ENCODE measurements around the gene PLCH1. TPM values are rescaled to one million over a fixed set of nuclear protein-coding genes. Genes with fewer than 3 reads are reported as not detected.
A peak's percentile ranks its signal among the peaks of the same experiment; 100 is the strongest.
"Not testable (repeated sequence)": the region's sequence is repeated elsewhere in the genome, so short reads cannot be mapped to it uniquely, and the experiment has no call there.

Gene PLCH1
- total and polyA plus RNA-seq, 9 donors: 0.39 to 1.2 (median 0.53) TPM

DNA sequence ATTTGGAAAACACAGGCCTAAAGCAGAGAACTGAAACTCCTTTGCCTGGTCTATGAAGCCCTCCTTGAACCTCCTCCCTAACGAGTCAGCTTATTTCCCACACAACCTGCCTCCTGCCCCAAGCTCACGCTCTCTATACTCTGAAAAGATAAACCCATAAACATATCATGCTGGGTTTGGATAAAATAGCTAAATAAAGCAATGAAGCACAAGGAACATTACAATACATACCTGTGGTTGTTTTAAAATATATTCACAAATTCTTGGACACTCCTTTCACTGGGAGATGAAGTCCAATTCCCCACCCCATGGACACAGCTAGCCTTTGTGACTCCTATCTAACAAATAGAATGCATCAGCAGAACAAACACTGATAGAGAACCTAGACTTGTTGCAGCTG lies 98.2 kb downstream of the PLCH1 start:
- DNase-seq: no peak
- Histone ChIP-seq H3K9me3 (replicated peaks; ENCODE audit: control insufficient read depth, low read depth, low read length) (no peaks in the 10 kb centered on the region), H3K27ac (ENCODE audit: low read length) (no peak overlapping the region), H3K27me3 (ENCODE audit: control insufficient read depth, insufficient read depth, low read length) (no peaks in the 10 kb centered on the region), H3K36me3 (ENCODE audit: control insufficient read depth, insufficient read depth, low read length) (no peaks in the 10 kb centered on the region), H3K4me1 (ENCODE audit: control insufficient read depth, insufficient read depth, low read length) (no peaks in the 10 kb centered on the region), H3K4me3 (ENCODE audit: low read length) (no peak overlapping the region)
- WGBS (ENCODE audit: insufficient coverage): no CpG with 5 or more reads among the region's 2 CpGs

DNA sequence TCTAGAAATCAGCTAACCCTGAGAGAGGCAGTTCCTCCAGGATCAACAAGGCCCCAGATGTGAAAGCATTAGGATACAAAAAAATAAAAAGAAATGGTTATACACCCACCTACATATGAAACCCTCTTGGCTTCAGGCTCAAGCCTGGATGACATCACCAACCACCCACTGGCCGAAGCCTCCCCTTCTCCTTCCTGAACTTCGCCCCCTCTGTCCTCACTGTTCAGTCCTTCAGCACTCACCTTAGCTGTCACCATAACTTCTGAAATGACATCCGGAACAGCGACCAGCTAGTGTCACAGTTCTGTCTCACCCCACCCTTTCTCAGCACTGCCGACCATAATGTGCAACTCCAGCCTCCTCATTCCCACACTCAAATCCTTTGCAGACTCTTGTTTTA lies 98.7 kb downstream of the PLCH1 start:
- WGBS (ENCODE audit: insufficient coverage): 76% methylated on average over 4 of the region's 5 CpGs
- Histone ChIP-seq H3K4me3 (ENCODE audit: low read length) (no peak overlapping the region), H3K27ac (ENCODE audit: low read length) (no peak overlapping the region), H3K36me3 (ENCODE audit: control insufficient read depth, insufficient read depth, low read length) (no peaks in the 10 kb centered on the region), H3K4me1 (ENCODE audit: control insufficient read depth, insufficient read depth, low read length) (no peaks in the 10 kb centered on the region), H3K27me3 (ENCODE audit: control insufficient read depth, insufficient read depth, low read length) (no peaks in the 10 kb centered on the region), H3K9me3 (replicated peaks; ENCODE audit: control insufficient read depth, low read depth, low read length) (no peaks in the 10 kb centered on the region)
- DNase-seq: no peak

DNA sequence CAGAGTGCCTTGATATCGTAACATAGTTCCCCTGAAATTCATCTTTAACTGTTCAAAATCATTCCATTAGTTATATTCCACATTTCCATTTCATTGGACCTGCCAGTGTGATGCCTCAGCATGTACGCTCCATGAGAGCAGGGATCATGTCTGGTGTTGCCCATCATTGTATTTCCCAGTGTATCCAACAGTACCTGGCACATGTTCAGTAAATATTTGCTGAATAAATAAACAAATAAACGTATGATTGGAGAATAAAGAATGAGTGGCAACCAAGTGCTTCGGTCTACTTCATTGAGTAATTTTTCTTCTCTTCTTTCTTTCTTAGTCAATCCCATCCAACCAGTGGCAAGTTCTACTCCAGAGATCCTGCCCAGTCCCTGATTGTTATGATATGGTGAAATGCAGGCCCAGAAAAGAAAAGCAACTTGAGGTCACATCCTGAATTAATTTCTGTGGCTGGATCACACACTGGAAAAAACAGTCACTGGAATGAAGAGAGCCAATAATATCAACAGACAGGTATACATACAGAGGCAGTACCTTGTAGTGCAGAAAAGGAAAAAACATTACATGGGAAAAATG lies 101.2 kb downstream of the PLCH1 start:
- no peak for DNase-seq
- no CpG with 5 or more reads among the region's 4 CpGs for WGBS (ENCODE audit: insufficient coverage)
- H3K27ac ChIP-seq (ENCODE audit: low read length): no peak overlapping the region
- no peaks in the 10 kb centered on the region for H3K27me3 ChIP-seq (ENCODE audit: control insufficient read depth, insufficient read depth, low read length)
- no peaks in the 10 kb centered on the region for H3K9me3 ChIP-seq (replicated peaks; ENCODE audit: control insufficient read depth, low read depth, low read length)
- no peak overlapping the region for H3K4me3 ChIP-seq (ENCODE audit: low read length)
- no peaks in the 10 kb centered on the region for H3K36me3 ChIP-seq (ENCODE audit: control insufficient read depth, insufficient read depth, low read length)
- no peaks in the 10 kb centered on the region for H3K4me1 ChIP-seq (ENCODE audit: control insufficient read depth, insufficient read depth, low read length)

DNA sequence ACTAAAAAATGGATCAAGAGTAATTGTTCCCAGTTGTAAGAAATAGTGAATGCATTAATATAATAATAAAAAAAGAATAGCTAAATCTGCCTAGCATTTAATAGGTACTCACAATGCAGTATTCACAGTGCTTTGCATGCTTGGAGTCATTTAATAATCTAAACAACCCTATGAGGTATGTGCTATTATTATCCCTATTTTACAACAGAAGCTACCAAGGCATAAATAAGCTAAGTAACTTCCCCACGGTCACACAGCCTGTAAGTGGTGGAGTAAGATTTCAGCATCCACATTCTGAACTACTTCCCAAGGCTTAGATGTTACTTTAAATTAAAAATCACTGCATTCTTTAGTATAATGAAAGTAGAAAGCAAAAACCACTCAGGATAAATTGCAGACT lies 102.9 kb downstream of the PLCH1 start:
- no peaks in the 10 kb centered on the region for H3K9me3 ChIP-seq (replicated peaks; ENCODE audit: control insufficient read depth, low read depth, low read length)
- WGBS (ENCODE audit: insufficient coverage): no CpG with 5 or more reads among the region's 1 CpG

DNA sequence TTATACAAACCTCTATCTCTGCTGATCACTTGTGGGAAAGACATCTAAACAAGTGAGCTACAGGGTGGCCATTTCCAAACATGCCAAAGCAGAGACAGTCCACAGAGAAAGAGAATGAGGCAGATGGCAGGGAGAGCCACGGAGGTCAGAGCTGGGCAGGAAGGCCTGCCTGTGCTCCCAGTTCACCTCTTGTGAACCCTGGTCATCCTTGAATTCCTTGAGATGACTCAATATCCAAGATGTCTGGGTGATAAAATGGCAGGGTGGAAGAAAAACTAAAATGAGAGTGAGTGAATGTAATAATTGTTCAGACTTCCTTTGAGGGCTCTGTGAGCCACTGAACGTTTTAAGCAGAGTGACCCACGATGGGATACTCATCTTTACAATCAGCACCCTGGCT lies 104.8 kb downstream of the PLCH1 start:
- no peak for DNase-seq
- H3K27ac ChIP-seq (ENCODE audit: low read length): no peak overlapping the region
- H3K27me3 ChIP-seq (ENCODE audit: control insufficient read depth, insufficient read depth, low read length): no peaks in the 10 kb centered on the region
- H3K9me3 ChIP-seq (replicated peaks; ENCODE audit: control insufficient read depth, low read depth, low read length): no peaks in the 10 kb centered on the region
- H3K4me1 ChIP-seq (ENCODE audit: control insufficient read depth, insufficient read depth, low read length): no peaks in the 10 kb centered on the region
- no peak overlapping the region for H3K4me3 ChIP-seq (ENCODE audit: low read length)
- no peaks in the 10 kb centered on the region for H3K36me3 ChIP-seq (ENCODE audit: control insufficient read depth, insufficient read depth, low read length)
- 72% methylated on average over 3 of the region's 3 CpGs for WGBS (ENCODE audit: insufficient coverage)

More for the DNA sequence above, 102.9 kb downstream of the PLCH1 start:
- no peak overlapping the region for H3K27ac ChIP-seq (ENCODE audit: low read length)
- H3K4me1 ChIP-seq (ENCODE audit: control insufficient read depth, insufficient read depth, low read length): no peaks in the 10 kb centered on the region
- no peak overlapping the region for H3K4me3 ChIP-seq (ENCODE audit: low read length)
- no peaks in the 10 kb centered on the region for H3K36me3 ChIP-seq (ENCODE audit: control insufficient read depth, insufficient read depth, low read length)
- H3K27me3 ChIP-seq (ENCODE audit: control insufficient read depth, insufficient read depth, low read length): no peaks in the 10 kb centered on the region
- no peak for DNase-seq

DNA sequence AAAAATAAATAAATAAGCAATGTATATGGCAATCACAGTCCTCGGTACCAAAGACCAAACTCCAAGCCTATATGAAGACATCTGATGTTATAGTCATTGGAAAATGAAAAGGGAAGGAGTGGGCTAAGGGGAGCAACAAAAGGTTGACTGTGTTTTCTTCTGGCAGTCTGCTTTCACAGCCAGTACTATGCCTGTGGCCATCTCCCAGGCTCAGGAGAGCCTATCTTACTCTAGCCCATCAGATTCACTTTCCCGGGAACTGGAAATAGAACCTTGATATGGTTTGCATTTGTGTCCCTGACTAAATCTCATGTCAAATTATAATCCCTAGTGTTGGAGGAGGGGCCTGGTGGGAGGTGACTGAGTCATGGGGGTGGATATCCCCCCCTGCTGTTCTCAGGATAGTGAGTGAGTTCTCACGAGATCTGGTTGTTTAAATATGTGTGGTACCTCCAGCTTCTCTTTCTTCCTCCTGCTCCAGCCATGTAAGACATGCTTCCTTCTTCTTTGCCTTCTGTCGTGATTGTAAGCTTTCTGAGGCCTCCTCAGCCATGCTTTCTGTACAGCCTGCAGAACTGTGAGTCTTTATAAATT lies 105.3 kb downstream of the PLCH1 start:
- Histone ChIP-seq H3K27me3 (ENCODE audit: control insufficient read depth, insufficient read depth, low read length) (no peaks in the 10 kb centered on the region), H3K4me3 (ENCODE audit: low read length) (no peak overlapping the region), H3K9me3 (replicated peaks; ENCODE audit: control insufficient read depth, low read depth, low read length) (no peaks in the 10 kb centered on the region), H3K27ac (ENCODE audit: low read length) (no peak overlapping the region), H3K36me3 (ENCODE audit: control insufficient read depth, insufficient read depth, low read length) (no peaks in the 10 kb centered on the region), H3K4me1 (ENCODE audit: control insufficient read depth, insufficient read depth, low read length) (no peaks in the 10 kb centered on the region)
- no peak for DNase-seq
- 40% methylated on average over 1 of the region's 4 CpGs for WGBS (ENCODE audit: insufficient coverage)

DNA sequence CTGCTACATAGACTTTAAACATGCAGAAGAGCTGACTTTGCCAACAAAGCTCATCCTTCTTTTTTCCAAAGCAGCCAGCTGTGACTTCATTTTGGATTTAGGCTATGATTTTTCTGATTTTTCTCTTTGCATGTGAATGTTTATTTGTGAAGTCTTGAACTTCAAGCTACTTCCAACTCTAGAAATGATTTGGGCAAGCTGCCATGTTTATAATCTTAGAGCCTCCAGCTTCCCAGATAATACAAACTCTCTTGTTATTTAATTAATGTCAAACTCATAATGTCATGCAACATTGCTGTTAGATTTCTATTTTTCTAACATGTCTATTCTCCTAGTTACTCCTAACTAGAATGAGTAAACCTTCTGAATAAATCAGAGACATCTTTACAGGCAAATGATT lies 106.4 kb downstream of the PLCH1 start:
- not testable (repeated sequence) for H3K36me3 ChIP-seq (ENCODE audit: control insufficient read depth, insufficient read depth, low read length); H3K4me3 ChIP-seq (ENCODE audit: low read length); H3K9me3 ChIP-seq (replicated peaks; ENCODE audit: control insufficient read depth, low read depth, low read length); H3K4me1 ChIP-seq (ENCODE audit: control insufficient read depth, insufficient read depth, low read length); H3K27ac ChIP-seq (ENCODE audit: low read length); H3K27me3 ChIP-seq (ENCODE audit: control insufficient read depth, insufficient read depth, low read length)
- peak; percentile 52 for DNase-seq

DNA sequence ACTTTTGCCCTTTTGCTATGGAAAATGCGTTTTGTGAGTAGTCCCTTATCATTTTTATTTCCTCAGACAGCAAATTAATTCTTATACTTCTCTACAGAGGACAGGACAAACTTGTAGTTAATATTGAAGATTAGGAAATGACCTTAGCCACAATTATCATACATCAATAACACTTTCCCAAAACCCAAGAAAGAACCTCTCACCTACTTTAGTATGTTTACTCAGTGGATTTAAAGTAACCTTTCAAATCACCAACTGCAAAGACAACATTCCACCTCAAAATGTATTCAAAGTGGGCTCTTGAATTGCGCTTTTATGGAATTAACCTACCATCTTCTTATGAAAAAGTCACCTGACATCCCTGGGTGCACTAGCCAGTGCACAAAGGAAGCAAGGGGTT lies 107.3 kb downstream of the PLCH1 start:
- no peaks in the 10 kb centered on the region for H3K36me3 ChIP-seq (ENCODE audit: control insufficient read depth, insufficient read depth, low read length)
- H3K4me3 ChIP-seq (ENCODE audit: low read length): no peak overlapping the region
- WGBS (ENCODE audit: insufficient coverage): no CpG with 5 or more reads among the region's 2 CpGs
- no peaks in the 10 kb centered on the region for H3K4me1 ChIP-seq (ENCODE audit: control insufficient read depth, insufficient read depth, low read length)
- no peak for DNase-seq
- H3K9me3 ChIP-seq (replicated peaks; ENCODE audit: control insufficient read depth, low read depth, low read length): no peaks in the 10 kb centered on the region
- no peak overlapping the region for H3K27ac ChIP-seq (ENCODE audit: low read length)
- no peaks in the 10 kb centered on the region for H3K27me3 ChIP-seq (ENCODE audit: control insufficient read depth, insufficient read depth, low read length)

DNA sequence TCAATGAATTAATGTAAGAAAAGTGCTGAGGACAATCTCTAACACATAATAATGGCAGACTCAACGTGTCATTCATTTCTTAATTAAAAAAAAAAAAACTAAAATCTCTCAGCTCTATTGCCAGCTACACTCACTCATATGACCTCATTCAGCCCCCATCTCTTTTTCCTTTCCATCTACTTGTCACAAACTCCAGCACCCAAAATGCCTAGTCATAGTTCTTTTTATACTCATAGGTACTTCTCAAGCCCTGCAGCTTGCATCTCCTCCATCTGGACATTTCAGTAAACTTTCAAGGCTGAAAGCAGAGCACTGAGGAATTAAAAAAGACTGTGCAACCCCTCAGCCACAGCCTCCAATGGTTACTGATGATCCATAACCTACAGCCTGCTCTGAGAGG lies 109.8 kb downstream of the PLCH1 start:
- Histone ChIP-seq H3K27me3 (ENCODE audit: control insufficient read depth, insufficient read depth, low read length) (no peaks in the 10 kb centered on the region), H3K9me3 (replicated peaks; ENCODE audit: control insufficient read depth, low read depth, low read length) (no peaks in the 10 kb centered on the region), H3K36me3 (ENCODE audit: control insufficient read depth, insufficient read depth, low read length) (no peaks in the 10 kb centered on the region), H3K27ac (ENCODE audit: low read length) (no peak overlapping the region), H3K4me3 (ENCODE audit: low read length) (no peak overlapping the region), H3K4me1 (ENCODE audit: control insufficient read depth, insufficient read depth, low read length) (no peaks in the 10 kb centered on the region)
- no CpG with 5 or more reads among the region's 1 CpG for WGBS (ENCODE audit: insufficient coverage)
- DNase-seq: no peak

DNA sequence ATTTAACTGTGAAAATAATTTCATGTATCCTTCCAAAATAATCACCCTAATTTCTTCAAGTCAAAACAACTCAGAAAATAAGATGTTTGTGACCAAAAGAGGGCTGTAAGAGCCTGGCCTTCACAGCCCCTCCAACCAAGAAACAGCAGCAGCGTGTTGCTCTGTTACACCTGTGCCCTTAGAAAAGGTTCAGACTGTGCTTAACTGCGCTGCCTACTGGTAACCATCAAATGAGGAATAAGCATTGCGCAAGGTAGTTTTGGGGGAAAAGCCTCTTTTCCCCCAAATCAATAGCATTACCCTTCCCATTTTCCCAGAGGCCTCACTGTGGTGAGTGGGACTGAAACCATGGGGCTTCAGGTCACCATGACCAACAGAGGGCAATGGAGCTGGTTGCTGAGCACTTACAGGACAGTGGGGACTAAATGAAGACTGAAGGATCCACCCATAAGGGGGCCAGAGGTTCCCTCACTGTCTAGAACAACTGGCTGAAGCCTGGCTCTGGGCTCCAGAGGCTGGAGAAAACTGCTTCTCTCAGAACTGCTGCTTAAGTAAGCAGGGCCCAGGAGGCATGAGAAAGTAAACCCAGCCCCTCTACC lies 110.7 kb downstream of the PLCH1 start:
- H3K4me3 ChIP-seq (ENCODE audit: low read length): no peak overlapping the region
- no peak for DNase-seq
- no peaks in the 10 kb centered on the region for H3K36me3 ChIP-seq (ENCODE audit: control insufficient read depth, insufficient read depth, low read length)
- no peaks in the 10 kb centered on the region for H3K9me3 ChIP-seq (replicated peaks; ENCODE audit: control insufficient read depth, low read depth, low read length)
- WGBS (ENCODE audit: insufficient coverage): no CpG with 5 or more reads among the region's 3 CpGs
- H3K4me1 ChIP-seq (ENCODE audit: control insufficient read depth, insufficient read depth, low read length): no peaks in the 10 kb centered on the region
- no peaks in the 10 kb centered on the region for H3K27me3 ChIP-seq (ENCODE audit: control insufficient read depth, insufficient read depth, low read length)
- H3K27ac ChIP-seq (ENCODE audit: low read length): no peak overlapping the region
